ENCODE data around the gene CREB5. TPM values are rescaled to one million over a fixed set of nuclear protein-coding genes. Genes with fewer than 3 reads are reported as not detected.

The CREB5 gene
- total and polyA plus RNA-seq, 2 donors from 2014 or later = 3.4 to 27.2 TPM

GRCh38 chr7:28369523-28369922, 42.8 kb upstream of the CREB5 start:
- Histone ChIP-seq H3K27ac (ENCODE audit: low read depth in 2 of 2, low read length in 2 of 2) (no peak overlapping the region), H3K27me3 (ENCODE audit: control insufficient read depth, insufficient read depth, low read length) (no peaks in the 10 kb centered on the region), H3K4me3 (ENCODE audit: low read length in 3 of 3) (no peak overlapping the region), H3K9me3 (ENCODE audit: control insufficient read depth in 2 of 3, insufficient read depth in 1 of 3, low read length in 3 of 3) (no peaks in the 10 kb centered on the region), H3K36me3 (ENCODE audit: control insufficient read depth in 2 of 3, insufficient read depth in 3 of 3, low read length in 3 of 3) (no peaks in the 10 kb centered on the region), H3K4me1 (ENCODE audit: control insufficient read depth in 2 of 3, insufficient read depth in 2 of 3, low read depth in 1 of 3, low read length in 3 of 3) (no peaks in the 10 kb centered on the region), H3K9ac (ENCODE audit: low read length in 3 of 3) (no peak overlapping the region)
- peak in 1 of 5 donors; percentile 8 for DNase-seq
- TF ChIP-seq, protein P1, sequence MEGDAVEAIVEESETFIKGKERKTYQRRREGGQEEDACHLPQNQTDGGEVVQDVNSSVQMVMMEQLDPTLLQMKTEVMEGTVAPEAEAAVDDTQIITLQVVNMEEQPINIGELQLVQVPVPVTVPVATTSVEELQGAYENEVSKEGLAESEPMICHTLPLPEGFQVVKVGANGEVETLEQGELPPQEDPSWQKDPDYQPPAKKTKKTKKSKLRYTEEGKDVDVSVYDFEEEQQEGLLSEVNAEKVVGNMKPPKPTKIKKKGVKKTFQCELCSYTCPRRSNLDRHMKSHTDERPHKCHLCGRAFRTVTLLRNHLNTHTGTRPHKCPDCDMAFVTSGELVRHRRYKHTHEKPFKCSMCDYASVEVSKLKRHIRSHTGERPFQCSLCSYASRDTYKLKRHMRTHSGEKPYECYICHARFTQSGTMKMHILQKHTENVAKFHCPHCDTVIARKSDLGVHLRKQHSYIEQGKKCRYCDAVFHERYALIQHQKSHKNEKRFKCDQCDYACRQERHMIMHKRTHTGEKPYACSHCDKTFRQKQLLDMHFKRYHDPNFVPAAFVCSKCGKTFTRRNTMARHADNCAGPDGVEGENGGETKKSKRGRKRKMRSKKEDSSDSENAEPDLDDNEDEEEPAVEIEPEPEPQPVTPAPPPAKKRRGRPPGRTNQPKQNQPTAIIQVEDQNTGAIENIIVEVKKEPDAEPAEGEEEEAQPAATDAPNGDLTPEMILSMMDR (IDR thresholded peaks at IDR 0.05; ENCODE audit: borderline replicate concordance, extremely low read depth, insufficient read depth) = no peak
- intact Hi-C loops (cut with DNase I) = no loop called here
- FAIRE-seq = no peak

- Histone ChIP-seq H3K4me1 (ENCODE audit: control insufficient read depth in 2 of 3, insufficient read depth in 2 of 3, low read depth in 1 of 3, low read length in 3 of 3) (no peaks in the 10 kb centered on the region), H3K27me3 (ENCODE audit: control insufficient read depth, insufficient read depth, low read length) (no peaks in the 10 kb centered on the region), H3K27ac (ENCODE audit: low read depth in 2 of 2, low read length in 2 of 2) (no peak overlapping the region), H3K9ac (ENCODE audit: low read length in 3 of 3) (no peak overlapping the region), H3K4me3 (ENCODE audit: low read length in 3 of 3) (no peak overlapping the region), H3K9me3 (ENCODE audit: control insufficient read depth in 2 of 3, insufficient read depth in 1 of 3, low read length in 3 of 3) (no peaks in the 10 kb centered on the region), H3K36me3 (ENCODE audit: control insufficient read depth in 2 of 3, insufficient read depth in 3 of 3, low read length in 3 of 3) (no peaks in the 10 kb centered on the region)
- no peak for DNase-seq
- intact Hi-C loops (cut with DNase I) = no loop called here
- no peak for FAIRE-seq
- TF ChIP-seq, protein P1 (IDR thresholded peaks at IDR 0.05; ENCODE audit: borderline replicate concordance, extremely low read depth, insufficient read depth) = no peak
Measured at GRCh38 chr7:28371846-28372245, 40.5 kb upstream of the CREB5 start.

GRCh38 chr7:28373990-28374389, 38.3 kb upstream of the CREB5 start:
- Histone ChIP-seq H3K36me3 (ENCODE audit: control insufficient read depth in 2 of 3, insufficient read depth in 3 of 3, low read length in 3 of 3) (no peaks in the 10 kb centered on the region), H3K9ac (ENCODE audit: low read length in 3 of 3) (no peak overlapping the region), H3K9me3 (ENCODE audit: control insufficient read depth in 2 of 3, insufficient read depth in 1 of 3, low read length in 3 of 3) (no peaks in the 10 kb centered on the region), H3K27ac (ENCODE audit: low read depth in 2 of 2, low read length in 2 of 2) (no peak overlapping the region), H3K4me1 (ENCODE audit: control insufficient read depth in 2 of 3, insufficient read depth in 2 of 3, low read depth in 1 of 3, low read length in 3 of 3) (no peaks in the 10 kb centered on the region), H3K27me3 (ENCODE audit: control insufficient read depth, insufficient read depth, low read length) (no peaks in the 10 kb centered on the region), H3K4me3 (ENCODE audit: low read length in 3 of 3) (no peak overlapping the region)
- intact Hi-C loops (cut with DNase I) = no loop called here
- TF ChIP-seq, protein P1 (IDR thresholded peaks at IDR 0.05; ENCODE audit: borderline replicate concordance, extremely low read depth, insufficient read depth) = no peak
- no peak for FAIRE-seq
- no peak for DNase-seq

- H3K4me3 ChIP-seq (ENCODE audit: low read length in 3 of 3) = no peak overlapping the region
- no peak overlapping the region for H3K27ac ChIP-seq (ENCODE audit: low read depth in 2 of 2, low read length in 2 of 2)
- intact Hi-C loops (cut with DNase I) = no loop called here
- H3K9ac ChIP-seq (ENCODE audit: low read length in 3 of 3) = no peak overlapping the region
- H3K4me1 ChIP-seq (ENCODE audit: control insufficient read depth in 2 of 3, insufficient read depth in 2 of 3, low read depth in 1 of 3, low read length in 3 of 3) = no peaks in the 10 kb centered on the region
- FAIRE-seq (no peak), DNase-seq (no peak)
- no peaks in the 10 kb centered on the region for H3K36me3 ChIP-seq (ENCODE audit: control insufficient read depth in 2 of 3, insufficient read depth in 3 of 3, low read length in 3 of 3)
- H3K9me3 ChIP-seq (ENCODE audit: control insufficient read depth in 2 of 3, insufficient read depth in 1 of 3, low read length in 3 of 3) = no peaks in the 10 kb centered on the region
- no peaks in the 10 kb centered on the region for H3K27me3 ChIP-seq (ENCODE audit: control insufficient read depth, insufficient read depth, low read length)
- TF ChIP-seq, protein P1 (IDR thresholded peaks at IDR 0.05; ENCODE audit: borderline replicate concordance, extremely low read depth, insufficient read depth) = no peak
Measured at GRCh38 chr7:28375729-28376128, 36.6 kb upstream of the CREB5 start.
